Body of pancreas (tissue), 4 donors: Measurements from ENCODE around the gene GARS1.

ENCODE experiments used
- CTCF ChIP-seq, 7 experiments: fragments of 450-650 bp in 4 of 7; fragments of 200-600 bp in 3 of 7; sonication (generic) in 3 of 7; IDR thresholded peaks; one replicate each; pipeline ENCODE4 v1.5.1; 2016 to 2019; ENCODE audit warnings: antibody characterized with exemption in 7 of 7
- POLR2A ChIP-seq, 3 donors: fragments of 450-650 bp; IDR thresholded peaks; one replicate each; pipeline ENCODE4 v1.6.1; 2016; ENCODE audit warnings: antibody characterized with exemption in 3 of 3, mild to moderate bottlenecking in 2 of 3

GRCh38 chr7:30655096-30655970 lies 60.7 kb downstream of the GARS1 start:
- TF ChIP-seq POLR2A (IDR thresholded peaks at IDR 0.05) (no peak), CTCF (IDR thresholded peaks at IDR 0.05) (no peak)
